HG02571 (cell line): Measurements from ENCODE around the gene RTBDN.

Experiments
- ATAC-seq: cut with Tn5 transposase; IDR thresholded peaks from one replicate; pipeline ENCODE4 v1.9.1; 2021; ENCODE audit warnings: mild to moderate bottlenecking, moderate library complexity; ENCODE audit not compliant: unreplicated experiment

The RTBDN gene

DNA sequence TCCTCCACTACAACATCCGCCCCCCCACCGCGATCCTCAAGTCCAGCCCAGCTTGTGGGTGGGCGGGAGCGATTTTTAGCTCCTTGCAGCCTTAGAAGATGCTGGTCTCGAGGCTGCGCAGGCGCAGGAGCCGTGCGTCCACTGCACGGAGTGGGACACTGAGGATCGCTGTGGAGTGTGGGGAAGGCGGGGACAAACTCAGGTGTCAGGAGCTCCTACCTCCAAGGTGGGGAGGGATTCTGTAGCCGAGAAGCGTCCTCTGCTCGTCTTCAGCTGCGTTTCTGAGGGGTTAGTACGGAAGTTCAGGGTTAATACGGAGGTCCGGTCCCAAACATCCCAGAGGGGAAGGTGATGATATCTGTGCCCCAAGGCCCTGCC lies at the start of gene RTBDN:
Gene RTBDN, minus strand, starts transcription at position 14 of the 378 bp plus-strand sequence. CDS start 4,600 bp downstream, outside the sequence.
- no peak for ATAC-seq

DNA sequence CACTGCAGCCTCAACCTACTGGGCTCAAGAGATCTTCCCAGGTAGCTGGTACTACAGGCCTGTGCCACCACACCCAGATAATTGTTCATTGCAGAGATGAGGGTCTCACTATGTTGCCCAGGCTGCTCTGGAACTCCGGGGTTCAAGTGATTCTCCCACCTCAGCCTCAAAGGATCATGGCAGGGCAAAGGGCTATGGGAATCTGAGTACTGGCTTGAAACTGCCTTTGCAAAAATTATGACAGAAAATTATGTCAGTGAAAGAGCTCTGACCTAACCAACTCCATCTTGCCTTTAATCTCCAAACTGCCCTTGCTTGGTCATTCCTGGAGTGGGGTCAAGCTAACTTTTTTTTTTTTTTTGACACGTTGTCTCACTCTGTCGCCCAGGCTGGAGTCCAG lies 48.2 kb upstream of the RTBDN start:
- no peak for ATAC-seq

DNA sequence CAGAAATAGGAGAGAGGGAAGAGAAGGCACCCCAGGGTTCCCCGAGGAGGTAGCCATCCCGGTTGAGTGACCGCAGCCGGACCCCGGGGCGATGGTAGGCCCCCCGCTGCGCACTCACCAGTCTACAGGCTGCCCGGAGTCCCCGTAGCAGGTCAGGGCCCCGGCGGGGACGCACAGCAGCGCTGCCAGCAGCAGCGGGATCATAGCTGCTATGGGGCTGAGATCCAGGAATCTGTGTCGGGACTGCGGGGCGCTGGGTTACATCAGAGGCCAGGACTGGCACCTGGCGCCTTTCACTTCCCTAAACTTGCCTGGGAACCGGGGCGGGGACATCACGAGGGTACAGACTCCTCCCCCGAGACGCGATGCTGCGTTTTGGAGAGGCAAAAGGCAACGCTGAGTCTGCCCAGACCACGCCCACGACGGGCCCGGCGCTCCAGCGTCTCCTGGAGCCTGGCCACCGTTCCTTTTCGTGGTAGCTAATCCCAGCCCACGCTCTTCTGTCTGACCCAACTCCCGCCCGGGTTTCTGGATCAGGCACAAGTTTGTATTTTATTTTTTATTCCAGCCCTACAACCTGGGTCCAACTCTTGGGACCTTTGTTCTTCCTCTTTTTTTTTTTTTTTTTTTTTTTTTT lies 46.9 kb upstream of the RTBDN start, which contains the start of gene DNASE2:
Gene DNASE2, minus strand, starts transcription at position 278 of the 637 bp plus-strand sequence. Its CDS starts 74 bp downstream, at position 204.
- ATAC-seq = peak; percentile 77

DNA sequence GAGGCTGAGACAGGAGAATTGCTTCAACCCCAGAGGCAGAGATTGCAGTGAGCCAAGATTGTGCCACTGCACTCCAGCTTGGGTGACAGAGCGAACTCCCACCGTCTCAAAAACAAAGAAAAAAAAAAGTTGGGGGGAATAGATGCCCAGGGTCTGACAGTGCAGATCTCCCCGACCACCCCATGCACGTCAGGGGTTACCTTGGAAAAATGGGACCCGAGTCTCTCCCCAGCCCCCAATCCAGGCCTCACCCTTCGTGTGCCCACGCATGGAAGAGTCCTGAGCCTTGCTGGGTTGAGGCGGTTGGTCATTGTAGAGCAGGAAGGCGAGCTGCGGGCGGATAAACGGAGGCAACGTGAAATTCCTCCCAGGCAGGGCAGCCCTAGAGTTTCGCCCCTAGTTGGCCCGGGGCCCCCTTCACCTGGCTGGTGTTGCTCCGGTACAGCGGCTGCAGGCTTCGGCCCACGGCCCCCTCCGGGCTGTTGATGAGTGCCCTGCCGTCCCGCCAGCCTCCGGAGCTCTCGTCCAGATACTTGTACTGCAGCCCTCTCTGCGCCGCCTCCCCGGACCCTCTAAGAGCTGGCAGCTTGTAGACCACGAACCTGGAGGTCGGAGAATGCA lies 46.3 kb upstream of the RTBDN start:
- no peak for ATAC-seq

DNA sequence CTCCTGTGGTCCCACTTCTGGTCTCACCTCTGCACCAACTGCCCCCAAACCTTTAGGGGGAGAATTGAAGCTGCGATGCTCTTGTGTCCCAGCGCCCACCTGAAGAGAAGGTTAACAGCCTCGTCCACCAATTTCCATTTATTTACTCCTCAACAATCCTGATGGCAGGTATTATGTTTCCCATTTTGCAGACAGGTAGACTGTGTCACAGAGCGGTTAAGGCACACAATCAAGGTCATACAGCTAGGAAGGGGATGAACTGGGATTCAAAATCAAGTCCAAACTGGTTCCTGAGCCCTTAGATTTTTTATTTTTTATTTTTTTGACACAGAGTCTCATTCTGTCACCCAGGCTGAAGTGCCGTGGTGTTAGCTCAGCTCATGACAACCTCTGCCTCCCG lies 40.7 kb upstream of the RTBDN start:
- no peak for ATAC-seq

DNA sequence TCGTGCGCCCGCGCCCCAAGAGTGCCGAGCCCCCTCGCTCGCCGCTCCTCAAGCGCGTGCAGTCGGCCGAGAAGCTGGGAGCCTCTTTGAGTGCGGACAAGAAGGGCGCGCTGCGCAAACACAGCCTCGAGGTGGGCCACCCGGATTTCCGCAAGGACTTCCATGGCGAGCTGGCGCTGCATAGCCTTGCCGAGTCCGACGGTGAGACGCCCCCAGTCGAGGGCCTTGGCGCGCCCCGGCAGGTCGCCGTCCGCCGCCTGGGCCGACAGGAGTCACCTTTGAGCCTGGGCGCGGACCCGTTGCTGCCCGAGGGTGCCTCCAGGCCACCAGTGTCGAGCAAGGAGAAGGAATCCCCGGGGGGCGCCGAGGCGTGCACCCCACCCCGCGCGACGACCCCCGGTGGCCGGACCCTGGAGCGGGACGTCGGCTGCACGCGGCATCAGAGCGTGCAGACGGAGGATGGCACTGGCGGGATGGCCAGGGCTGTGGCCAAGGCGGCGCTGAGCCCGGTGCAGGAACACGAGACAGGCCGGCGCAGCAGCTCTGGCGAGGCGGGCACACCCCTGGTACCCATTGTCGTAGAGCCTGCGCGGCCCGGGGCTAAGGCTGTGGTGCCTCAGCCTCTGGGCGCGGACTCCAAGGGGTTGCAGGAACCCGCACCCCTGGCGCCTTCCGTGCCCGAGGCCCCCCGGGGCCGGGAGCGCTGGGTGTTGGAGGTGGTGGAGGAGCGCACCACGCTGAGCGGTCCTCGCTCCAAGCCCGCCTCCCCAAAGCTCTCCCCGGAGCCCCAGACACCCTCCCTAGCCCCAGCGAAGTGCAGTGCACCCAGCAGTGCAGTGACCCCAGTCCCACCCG lies 39.7 kb upstream of the RTBDN start:
- no peak for ATAC-seq

DNA sequence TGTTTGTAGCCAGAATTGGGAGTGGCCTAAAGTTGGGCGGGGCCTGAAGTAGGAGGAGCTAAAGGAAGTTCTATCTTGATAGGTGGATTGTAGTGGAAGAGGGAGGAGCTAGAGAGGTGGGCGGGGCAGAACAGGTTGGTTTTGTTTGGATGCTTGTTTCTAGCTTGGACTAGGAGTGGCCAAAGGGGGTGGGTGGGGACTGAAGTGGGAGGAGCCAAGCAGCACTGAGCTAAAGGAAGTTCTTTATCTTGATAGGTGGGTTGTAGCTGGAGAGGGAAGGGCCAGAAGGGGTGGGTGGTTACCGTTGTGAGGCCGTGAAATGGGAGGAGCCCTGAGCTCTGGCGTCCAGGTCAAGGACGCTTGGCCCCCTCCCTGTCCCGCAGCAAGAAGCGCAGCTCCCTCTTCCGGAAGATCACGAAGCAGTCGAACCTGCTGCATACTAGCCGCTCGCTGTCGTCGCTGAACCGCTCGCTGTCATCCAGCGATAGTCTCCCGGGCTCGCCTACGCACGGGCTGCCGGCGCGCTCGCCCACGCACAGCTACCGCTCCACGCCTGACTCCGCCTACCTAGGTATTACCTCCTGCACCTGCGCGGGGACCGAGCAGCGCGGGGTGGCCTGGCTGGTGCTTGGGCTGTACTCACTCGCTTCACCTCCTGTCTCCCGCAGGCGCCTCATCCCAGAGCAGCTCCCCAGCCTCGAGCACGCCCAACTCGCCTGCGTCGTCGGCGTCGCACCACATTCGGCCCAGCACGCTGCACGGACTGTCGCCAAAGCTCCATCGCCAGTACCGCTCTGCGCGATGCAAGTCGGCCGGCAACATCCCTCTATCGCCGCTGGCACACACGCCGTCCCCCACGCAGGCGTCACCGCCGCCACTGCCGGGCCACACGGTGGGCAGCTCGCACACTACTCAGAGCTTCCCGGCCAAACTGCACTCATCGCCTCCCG lies 38.8 kb upstream of the RTBDN start:
- ATAC-seq = no peak

DNA sequence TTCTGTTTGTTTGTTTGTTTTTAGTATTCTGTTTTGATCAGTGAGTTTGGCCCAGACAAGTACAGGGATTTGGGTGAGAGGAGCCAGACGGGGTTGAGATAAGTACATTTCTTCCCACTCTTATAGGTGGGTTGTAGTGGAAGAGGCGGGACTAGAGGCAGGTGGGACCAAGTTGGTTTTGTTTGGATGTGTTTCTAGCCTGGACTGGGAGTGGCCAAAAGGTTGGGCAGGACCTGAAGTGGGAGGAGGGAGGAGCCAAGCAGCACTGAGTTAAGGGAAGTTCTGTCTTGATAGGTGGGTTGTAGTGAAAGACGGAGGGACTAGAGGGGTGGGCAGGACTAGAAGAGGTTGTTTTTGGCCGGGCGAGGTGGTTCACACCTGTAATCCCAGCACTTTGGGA lies 37.9 kb upstream of the RTBDN start:
- ATAC-seq = no peak

DNA sequence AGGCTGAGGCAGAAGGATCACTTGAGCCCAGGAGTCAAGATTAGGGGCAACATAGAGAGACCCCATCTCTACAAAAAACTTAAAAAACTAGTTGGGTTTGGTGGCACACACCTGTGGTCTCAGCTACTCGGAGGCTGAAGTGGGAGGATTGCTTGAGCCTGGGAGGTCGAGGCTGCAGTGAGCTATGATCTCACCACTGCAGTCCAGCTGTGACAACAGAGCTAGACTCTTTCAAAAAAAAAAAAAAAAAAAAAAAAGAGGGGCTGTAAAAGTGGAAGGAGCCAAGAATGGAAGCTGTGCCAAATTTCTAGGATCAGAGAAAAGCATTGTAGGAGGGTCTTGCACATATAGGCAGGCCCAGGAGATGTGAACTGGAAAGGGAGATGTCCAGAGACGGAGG lies 37.3 kb upstream of the RTBDN start:
- no peak for ATAC-seq

DNA sequence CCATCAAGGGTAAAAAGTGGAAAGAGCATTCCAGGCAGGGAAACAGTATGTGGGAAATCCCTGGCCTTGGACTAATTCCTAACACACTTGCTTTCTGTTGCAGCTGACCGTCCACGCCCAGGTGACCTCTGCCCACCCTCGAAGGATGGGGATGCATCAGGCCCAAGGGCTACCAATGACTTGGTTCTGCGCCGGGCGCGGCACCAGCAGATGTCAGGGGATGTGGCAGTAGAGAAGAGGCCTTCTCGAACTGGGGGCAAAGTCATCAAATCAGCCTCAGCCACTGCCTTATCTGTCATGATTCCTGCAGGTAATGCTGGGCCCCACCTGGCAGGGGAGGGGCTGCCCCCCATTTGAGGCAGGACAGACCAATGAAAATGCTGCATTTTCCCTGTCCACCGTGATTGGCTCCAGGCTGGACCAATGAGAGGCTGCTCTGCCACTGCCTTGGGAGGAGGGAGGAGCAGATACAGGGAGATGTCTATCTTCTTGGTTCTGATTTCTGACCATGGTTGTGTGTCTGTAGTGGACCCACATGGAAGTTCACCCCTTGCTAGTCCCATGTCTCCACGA lies 34.2 kb upstream of the RTBDN start:
- ATAC-seq = no peak

DNA sequence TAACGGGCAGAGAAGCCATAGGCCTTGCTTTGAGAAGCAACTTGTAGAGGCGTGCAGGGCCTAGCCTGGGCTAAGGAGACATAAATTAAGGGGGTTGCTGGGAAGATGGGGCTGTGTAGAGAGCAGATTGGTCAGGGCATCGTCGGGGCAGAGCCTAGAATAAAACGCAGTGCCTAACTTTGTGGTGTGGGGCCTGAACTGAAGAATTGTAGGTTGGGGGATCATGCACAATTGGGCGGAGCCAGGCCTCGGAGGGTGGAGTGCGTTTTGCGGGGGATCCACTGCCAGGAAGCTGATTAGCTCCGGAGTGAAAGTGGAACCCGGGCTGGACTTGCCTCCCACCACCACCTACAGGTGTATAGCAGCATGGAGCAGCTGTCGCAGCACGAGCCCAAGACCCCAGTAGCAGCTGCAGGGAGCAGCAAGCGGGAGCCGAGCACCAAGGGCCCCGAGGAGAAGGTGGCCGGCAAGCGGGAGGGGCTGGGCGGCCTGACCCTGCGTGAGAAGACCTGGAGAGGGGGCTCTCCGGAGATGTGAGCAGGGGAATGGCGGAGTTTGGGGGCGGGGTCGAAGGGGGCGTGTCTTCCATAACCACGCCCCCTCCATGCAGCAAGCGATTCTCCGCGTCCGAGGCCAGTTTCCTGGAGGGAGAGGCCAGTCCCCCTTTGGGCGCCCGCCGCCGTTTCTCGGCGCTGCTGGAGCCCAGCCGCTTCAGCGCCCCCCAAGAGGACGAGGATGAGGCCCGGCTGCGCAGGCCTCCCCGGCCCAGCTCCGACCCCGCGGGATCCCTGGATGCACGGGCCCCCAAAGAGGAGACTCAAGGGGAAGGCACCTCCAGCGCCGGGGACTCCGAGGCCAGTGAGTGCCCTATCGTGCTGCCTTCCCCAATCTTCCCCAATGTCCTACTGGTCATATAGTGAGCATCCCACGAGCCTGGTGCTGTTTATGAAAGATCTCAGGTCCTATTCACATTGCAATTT lies 33.0 kb upstream of the RTBDN start:
- no peak for ATAC-seq

DNA sequence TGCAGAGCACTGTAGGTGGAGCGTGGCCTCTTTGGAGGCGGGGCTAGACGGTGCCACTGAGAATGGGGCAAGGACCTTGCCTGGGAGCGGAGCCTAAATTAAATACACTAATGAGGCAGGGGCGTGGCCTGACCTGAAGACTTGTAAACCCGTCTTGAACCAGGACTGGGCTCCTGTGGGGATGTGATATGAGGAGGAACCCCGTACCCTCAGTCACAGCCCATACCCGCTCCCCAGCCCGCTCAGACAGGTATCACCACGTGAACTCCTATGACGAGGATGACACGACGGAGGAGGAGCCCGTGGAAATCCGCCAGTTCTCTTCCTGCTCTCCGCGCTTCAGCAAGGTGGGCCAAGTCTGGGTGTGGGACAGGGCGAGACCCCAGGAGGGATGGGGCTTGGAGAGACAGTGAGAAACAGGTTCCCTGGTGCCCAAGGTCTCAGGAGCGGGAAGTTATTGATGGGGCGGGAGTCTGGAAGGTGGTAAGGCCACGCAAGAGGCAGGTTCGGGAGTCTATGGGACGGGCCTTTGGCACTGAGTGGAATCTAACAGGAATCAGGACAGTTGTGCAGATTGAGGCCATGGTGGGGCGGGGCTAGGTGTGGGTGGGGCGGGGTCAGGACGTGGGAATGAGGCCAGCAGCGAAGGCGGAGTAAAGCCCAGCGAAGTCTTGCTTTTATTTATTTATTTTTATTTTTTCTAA lies 32.2 kb upstream of the RTBDN start:
- ATAC-seq = no peak

DNA sequence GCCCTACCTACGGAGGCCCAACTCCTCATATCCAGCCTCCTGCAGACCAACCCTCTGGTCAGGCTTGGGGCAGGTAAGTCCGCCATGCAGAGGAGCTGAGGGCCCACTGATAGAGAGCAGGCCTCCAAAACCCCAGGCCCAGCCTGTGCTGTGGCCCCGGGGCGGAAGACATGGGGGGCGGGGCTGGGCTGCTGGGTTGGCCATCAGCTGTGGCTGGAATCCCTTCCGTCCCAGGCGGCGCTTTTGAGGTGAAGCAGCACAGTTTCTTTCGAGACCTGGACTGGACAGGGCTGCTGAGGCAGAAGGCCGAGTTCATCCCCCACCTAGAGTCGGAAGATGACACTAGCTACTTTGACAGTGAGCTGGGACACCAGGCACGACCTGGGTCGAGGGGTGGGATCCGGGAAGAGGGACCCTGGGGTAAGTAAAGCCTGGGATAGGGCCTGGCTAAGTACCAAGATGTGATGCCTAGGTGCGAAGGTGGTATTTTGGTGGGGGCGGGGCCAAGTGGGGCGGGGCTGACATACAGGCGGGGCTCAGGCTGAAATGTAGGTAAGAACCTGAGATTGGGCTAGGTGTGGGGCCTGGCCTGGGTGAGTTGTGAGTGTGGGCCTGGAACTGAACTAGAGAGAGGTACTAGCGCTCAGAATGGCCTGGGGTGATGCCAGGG lies 31.5 kb upstream of the RTBDN start:
- no peak for ATAC-seq

DNA sequence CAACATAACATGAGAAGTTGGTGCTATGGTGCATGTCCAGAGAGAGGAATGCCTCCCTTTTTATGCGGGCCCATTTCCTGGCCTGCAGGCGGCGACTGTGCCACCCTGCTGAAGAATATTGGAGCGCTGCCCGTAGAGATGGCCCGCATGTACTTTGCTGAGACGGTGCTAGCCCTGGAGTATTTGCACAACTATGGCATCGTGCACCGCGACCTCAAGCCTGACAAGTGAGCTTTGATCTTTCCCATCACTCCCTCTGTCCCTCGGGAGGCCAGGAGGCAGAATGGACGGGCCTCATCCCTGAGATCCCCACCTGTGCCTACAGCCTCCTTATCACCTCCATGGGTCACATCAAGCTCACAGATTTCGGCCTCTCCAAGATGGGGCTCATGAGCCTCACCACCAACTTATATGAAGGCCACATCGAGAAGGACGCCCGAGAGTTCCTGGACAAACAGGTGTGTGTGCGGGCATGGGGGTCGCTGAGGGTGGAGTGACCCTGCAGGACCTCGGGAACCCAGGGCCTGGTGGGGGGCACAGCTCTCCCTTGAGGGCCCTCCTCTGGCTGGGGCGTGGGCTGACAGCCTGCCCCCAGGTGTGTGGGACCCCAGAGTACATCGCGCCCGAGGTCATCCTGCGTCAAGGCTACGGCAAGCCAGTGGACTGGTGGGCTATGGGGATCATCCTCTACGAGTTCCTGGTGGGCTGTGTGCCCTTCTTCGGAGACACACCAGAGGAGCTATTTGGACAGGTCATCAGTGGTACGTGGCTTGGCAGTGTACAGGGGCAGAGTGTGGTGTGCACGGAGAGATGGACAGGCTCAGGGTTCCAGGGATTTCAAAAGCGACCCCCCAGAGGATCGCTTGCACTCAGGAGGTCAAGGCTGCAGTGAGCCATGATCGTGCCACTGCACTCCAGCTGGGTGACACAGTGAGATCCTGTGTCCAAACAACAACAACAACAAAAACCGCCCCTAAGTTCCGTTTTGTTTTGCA lies 30.6 kb upstream of the RTBDN start:
- no peak for ATAC-seq

DNA sequence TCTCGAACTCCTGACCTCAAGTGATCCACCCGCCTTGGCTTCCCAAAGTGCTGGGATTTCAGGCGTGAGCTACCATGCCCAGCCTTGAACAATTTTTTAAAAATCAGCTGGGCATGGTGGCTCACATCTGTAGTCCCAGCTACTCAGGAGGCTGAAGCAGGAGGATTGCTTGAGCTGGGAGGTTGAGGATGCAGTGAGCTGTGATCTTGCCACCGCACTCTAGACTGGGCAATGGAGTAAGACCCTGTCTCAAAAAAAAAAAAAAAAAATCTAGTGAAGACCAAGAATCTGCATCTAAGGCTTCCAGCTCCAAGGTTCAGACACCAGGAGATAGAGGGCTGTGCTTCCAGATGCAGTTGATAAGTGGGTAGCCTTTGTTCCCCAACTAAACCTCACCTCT lies 29.8 kb upstream of the RTBDN start:
- no peak for ATAC-seq

DNA sequence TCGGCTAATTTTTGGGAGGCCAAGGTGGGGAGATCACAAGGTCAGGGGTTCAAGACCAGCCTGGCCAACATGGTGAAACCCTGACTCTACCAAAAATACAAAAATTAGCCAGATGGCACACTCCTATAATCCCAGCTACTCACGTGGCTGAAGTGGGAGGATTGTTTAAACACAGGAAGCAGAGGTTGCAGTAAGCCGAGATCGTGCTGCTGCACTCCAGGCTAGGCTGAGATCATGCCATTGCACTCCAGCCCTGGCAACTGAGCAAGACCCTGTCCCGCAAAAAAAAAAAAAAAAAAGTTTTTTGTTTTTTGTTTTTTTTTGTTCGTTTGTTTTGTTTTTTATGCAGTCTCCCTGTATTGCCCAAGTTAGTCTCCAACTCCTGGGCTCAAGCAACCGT lies 25.2 kb upstream of the RTBDN start:
- ATAC-seq = no peak
